GOT3 (cell line): ENCODE data around the gene CACNA1A.
"Not testable (repeated sequence)": the region's sequence is repeated elsewhere in the genome, so short reads cannot be mapped to it uniquely, and the experiment has no call there.

Experiments
- DNase-seq: peaks from one replicate; lab custom pipeline; 2025; ENCODE audit warnings: mixed read lengths; lab: John Stamatoyannopoulos, UW

Gene CACNA1A

GRCh38 chr19:13506471-13506820 is at the start of gene CACNA1A:
Gene CACNA1A (minus strand): TSS chr19:13506479. CDS start chr19:13506224, 255 bp downstream.
- DNase-seq: no peak

- DNase-seq: no peak
Observed at GRCh38 chr19:13554506-13555240, 48.4 kb upstream of the CACNA1A start.

- DNase-seq: no peak
Observed at GRCh38 chr19:13553880-13554400, 47.7 kb upstream of the CACNA1A start.

- no peak for DNase-seq
Observed at GRCh38 chr19:13548131-13548530, 41.9 kb upstream of the CACNA1A start.

- no peak for DNase-seq
Observed at GRCh38 chr19:13547102-13547501, 40.8 kb upstream of the CACNA1A start.

- no peak for DNase-seq
Observed at GRCh38 chr19:13544423-13544822, 38.1 kb upstream of the CACNA1A start.

GRCh38 chr19:13541554-13541953 is 35.3 kb upstream of the CACNA1A start:
- no peak for DNase-seq

GRCh38 chr19:13539332-13539731 is 33.1 kb upstream of the CACNA1A start:
- no peak for DNase-seq

- no peak for DNase-seq
Observed at GRCh38 chr19:13538601-13539253, 32.4 kb upstream of the CACNA1A start.

- DNase-seq: no peak
Observed at GRCh38 chr19:13537454-13537853, 31.2 kb upstream of the CACNA1A start.

GRCh38 chr19:13530720-13531119 is 24.4 kb upstream of the CACNA1A start:
- no peak for DNase-seq

GRCh38 chr19:13529721-13530120 is 23.4 kb upstream of the CACNA1A start:
- DNase-seq: not testable (repeated sequence)

GRCh38 chr19:13526552-13526951 is 20.3 kb upstream of the CACNA1A start:
- no peak for DNase-seq

- no peak for DNase-seq
Observed at GRCh38 chr19:13521066-13521465, 14.8 kb upstream of the CACNA1A start.

- DNase-seq: no peak
Observed at GRCh38 chr19:13511947-13512346, 5.7 kb upstream of the CACNA1A start.

- no peak for DNase-seq
Observed at GRCh38 chr19:13507053-13507611, 853 bp upstream of the CACNA1A start.

GRCh38 chr19:13505761-13506470 is 363 bp downstream of the CACNA1A start:
- DNase-seq: no peak

GRCh38 chr19:13505164-13505695 is 1.0 kb downstream of the CACNA1A start:
- no peak for DNase-seq

GRCh38 chr19:13503570-13504235 is 2.6 kb downstream of the CACNA1A start:
- no peak for DNase-seq

GRCh38 chr19:13502231-13502630 is 4.0 kb downstream of the CACNA1A start:
- DNase-seq: no peak

- no peak for DNase-seq
Observed at GRCh38 chr19:13499692-13500091, 6.6 kb downstream of the CACNA1A start.
